Activated CD8-positive, alpha-beta memory T cell treated with anti-CD3 and anti-CD28 coated beads for 48 hours (primary cell): ENCODE data around the gene ETNK1.
"Not testable (repeated sequence)": the region's sequence is repeated elsewhere in the genome, so short reads cannot be mapped to it uniquely, and the experiment has no call there.

Experiments used
- DNase-seq, 3 experiments: peaks; one replicate each; pipeline ENCODE4 v3.0.0-alpha.2; 2020; ENCODE audit warnings: low read depth in 2 of 3, low spot score in 2 of 3

The ETNK1 gene

GRCh38 chr12:22687361-22688076, 62.5 kb downstream of the ETNK1 start:
- no peak for DNase-seq

GRCh38 chr12:22689876-22690275, 64.9 kb downstream of the ETNK1 start:
- no peak for DNase-seq

GRCh38 chr12:22691319-22691718, 66.3 kb downstream of the ETNK1 start:
- no peak for DNase-seq

GRCh38 chr12:22692467-22692866, 67.5 kb downstream of the ETNK1 start:
- DNase-seq: not testable (repeated sequence)

GRCh38 chr12:22692964-22693555, 68.1 kb downstream of the ETNK1 start:
- no peak for DNase-seq

- no peak for DNase-seq
Measured at GRCh38 chr12:22698576-22698975, 73.6 kb downstream of the ETNK1 start.

GRCh38 chr12:22699705-22700104, 74.7 kb downstream of the ETNK1 start:
- DNase-seq: not testable (repeated sequence)

GRCh38 chr12:22700106-22700505, 75.1 kb downstream of the ETNK1 start:
- no peak for DNase-seq

GRCh38 chr12:22701216-22701809, 76.3 kb downstream of the ETNK1 start:
- not testable (repeated sequence) for DNase-seq

GRCh38 chr12:22702690-22703089, 77.7 kb downstream of the ETNK1 start:
- no peak for DNase-seq

GRCh38 chr12:22709292-22709691, 84.3 kb downstream of the ETNK1 start:
- no peak for DNase-seq

GRCh38 chr12:22712083-22712482, 87.1 kb downstream of the ETNK1 start:
- no peak for DNase-seq

- no peak for DNase-seq
Measured at GRCh38 chr12:22715254-22715653, 90.3 kb downstream of the ETNK1 start.

- no peak for DNase-seq
Measured at GRCh38 chr12:22719745-22720144, 94.8 kb downstream of the ETNK1 start.

GRCh38 chr12:22722081-22722480, 97.1 kb downstream of the ETNK1 start:
- no peak for DNase-seq

GRCh38 chr12:22722779-22723178, 97.8 kb downstream of the ETNK1 start:
- no peak for DNase-seq

- no peak for DNase-seq
Measured at GRCh38 chr12:22728987-22729386, 104.0 kb downstream of the ETNK1 start.

- no peak for DNase-seq
Measured at GRCh38 chr12:22729431-22729956, 104.5 kb downstream of the ETNK1 start.

- DNase-seq: no peak
Measured at GRCh38 chr12:22729957-22730443, 105.0 kb downstream of the ETNK1 start.

GRCh38 chr12:22731236-22731635, 106.3 kb downstream of the ETNK1 start:
- no peak for DNase-seq

- DNase-seq: no peak
Measured at GRCh38 chr12:22733756-22734155, 108.8 kb downstream of the ETNK1 start.

GRCh38 chr12:22738945-22739344, 114.0 kb downstream of the ETNK1 start:
- no peak for DNase-seq
